Common myeloid progenitor, CD34-positive (primary cell): Measurements from ENCODE around the gene NCAN.
A peak's percentile ranks its signal among the peaks of the same experiment; 100 is the strongest.

Experiments
- CTCF ChIA-PET: fragments of 350-600 bp; sonication (Branson Sonifier 250); formaldehyde crosslinking; loops from one replicate; lab custom pipeline; 2021; ENCODE audit warnings: antibody characterized with exemption; lab: Charles Lee
- POLR2A ChIA-PET: fragments of 350-600 bp; sonication (Branson Sonifier 250); formaldehyde crosslinking; loops from one replicate; lab custom pipeline; 2021; ENCODE audit warnings: antibody characterized with exemption; lab: Charles Lee
- DNase-seq, 3 donors: peaks; one replicate each; pipeline versions ENCODE4 v3.0.0 to v3.0.0-alpha.2; 2013
- H3K27ac ChIP-seq, 2 experiments: 1 replicate in 1 of 2; 2 replicates in 1 of 2; pipeline ENCODE4 v1.7.0; 2013; ENCODE audit warnings: inconsistent platforms in 2 of 2, low read length in 2 of 2, mild to moderate bottlenecking in 2 of 2, low read depth in 1 of 2, moderate library complexity in 1 of 2; ENCODE audit not compliant: severe bottlenecking in 2 of 2, insufficient read depth in 1 of 2, poor library complexity in 1 of 2
- H3K27me3 ChIP-seq, 5 experiments: replicated peaks in 2 of 5; 1 replicate in 3 of 5; 2 replicates in 2 of 5; pipeline versions ENCODE4 v1.6.1 to v1.7.0; 2013; ENCODE audit warnings: low read length in 4 of 5, mild to moderate bottlenecking in 2 of 5, moderate library complexity in 2 of 5, inconsistent platforms in 1 of 5; ENCODE audit not compliant: insufficient read depth in 5 of 5, control insufficient read depth in 4 of 5
- H3K36me3 ChIP-seq, 4 experiments: 1 replicate in 2 of 4; 2 replicates in 2 of 4; pipeline versions ENCODE4 v1.6.1 to v1.7.0; 2013; ENCODE audit warnings: low read length in 3 of 4, control low read depth in 1 of 4, mild to moderate bottlenecking in 1 of 4; ENCODE audit not compliant: control insufficient read depth in 4 of 4, insufficient read depth in 4 of 4
- H3K4me1 ChIP-seq, 4 experiments: 1 replicate in 3 of 4; 2 replicates in 1 of 4; pipeline versions ENCODE4 v1.6.1 to v1.7.1; 2013; ENCODE audit warnings: low read length in 3 of 4, mild to moderate bottlenecking in 3 of 4, control low read depth in 1 of 4, inconsistent platforms in 1 of 4, moderate library complexity in 1 of 4; ENCODE audit not compliant: control insufficient read depth in 4 of 4, insufficient read depth in 4 of 4; ENCODE audit errors: control extremely low read depth in 1 of 4
- H3K4me3 ChIP-seq, 7 experiments: 1 replicate in 4 of 7; 2 replicates in 3 of 7; pipeline versions ENCODE4 v1.5.1 to v1.7.0; 2013; ENCODE audit warnings: mild to moderate bottlenecking in 7 of 7, low read length in 6 of 7, moderate library complexity in 6 of 7, inconsistent platforms in 2 of 7, low read depth in 2 of 7, control low read depth in 1 of 7; ENCODE audit not compliant: insufficient read depth in 4 of 7, control insufficient read depth in 1 of 7; ENCODE audit errors: extremely low read depth in 1 of 7
- H3K9me3 ChIP-seq, 5 experiments: 1 replicate in 4 of 5; 2 replicates in 1 of 5; pipeline versions ENCODE4 v1.6.1 to v1.7.1; 2013; ENCODE audit warnings: low read length in 4 of 5, mild to moderate bottlenecking in 2 of 5, inconsistent platforms in 1 of 5, low read depth in 1 of 5, moderate library complexity in 1 of 5; ENCODE audit not compliant: control insufficient read depth in 4 of 5, insufficient read depth in 2 of 5; ENCODE audit errors: control extremely low read depth in 1 of 5
- WGBS: methylation state at CpG from one replicate; pipeline ENCODE4 v1.1.5; 2013; ENCODE audit not compliant: insufficient coverage; 5-methylcytosine and 5-hydroxymethylcytosine counted together

NCAN gene

DNA sequence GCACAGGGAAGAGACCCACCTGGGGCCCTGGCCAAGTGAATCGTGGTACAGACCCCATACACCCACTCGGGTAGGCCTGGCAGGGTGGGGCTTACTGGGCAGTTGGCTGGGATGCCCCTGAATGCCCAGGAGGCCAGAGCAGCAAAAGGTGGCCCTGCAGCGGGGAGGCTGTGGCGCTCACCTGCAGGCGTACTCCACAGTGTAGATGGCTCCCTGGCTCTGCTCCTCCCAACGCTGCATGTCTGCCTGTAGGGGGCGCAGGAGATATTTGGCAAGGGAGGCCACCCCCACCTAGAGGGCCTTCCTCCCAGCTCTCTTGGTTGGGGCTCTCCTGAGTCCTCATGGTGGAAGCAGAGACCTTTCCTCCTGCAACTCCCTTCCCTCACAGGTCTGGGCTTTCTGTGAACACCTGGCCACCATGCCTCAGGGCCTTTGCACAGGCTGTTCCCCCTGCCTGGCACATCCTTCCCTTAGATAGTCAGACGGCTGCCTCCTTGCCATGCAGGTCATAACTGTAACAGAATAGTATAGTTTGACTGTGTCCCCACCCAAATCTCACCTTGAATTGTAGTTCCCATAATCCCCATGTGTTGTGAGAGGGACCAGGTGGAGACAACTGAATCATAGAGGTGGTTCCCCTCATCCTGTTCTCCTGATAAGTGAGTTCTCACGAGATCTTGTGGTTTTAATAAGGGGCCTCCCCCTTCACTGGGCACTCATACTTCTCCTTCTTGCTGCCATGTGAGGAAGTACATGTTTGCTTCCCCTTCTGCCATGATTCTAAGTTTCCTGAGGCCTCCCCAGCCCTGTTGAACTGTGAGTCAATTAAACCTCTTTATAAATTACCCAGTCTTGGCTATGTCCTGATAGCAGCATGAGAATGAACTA, 25.7 kb upstream of the NCAN start:
- WGBS: 89% methylated on average over 8 of the region's 9 CpGs
- H3K36me3 ChIP-seq: peaks cover 0 to 28% (median 26%) of the 10 kb centered on the region in 4 experiments
- H3K9me3 ChIP-seq: peaks cover 0 to 13% (median 2%) of the 10 kb centered on the region in 5 experiments
- H3K27me3 ChIP-seq: no peaks in the 10 kb centered on the region
- CTCF ChIA-PET: interaction anchor here (0.6 to 6.9 kb wide), 3 partner anchors 9 to 305 kb away, joined by 3 to 39 read pairs (median 3); no protein-coding TSS in a partner anchor
- H3K4me1 ChIP-seq: peaks cover 5 to 14% (median 10%) of the 10 kb centered on the region in 4 experiments
- H3K27ac ChIP-seq: no peak overlapping the region
- peak; percentile 29 to 74 (median 63) for DNase-seq
- POLR2A ChIA-PET: no interaction called here
- no peak overlapping the region for H3K4me3 ChIP-seq

DNA sequence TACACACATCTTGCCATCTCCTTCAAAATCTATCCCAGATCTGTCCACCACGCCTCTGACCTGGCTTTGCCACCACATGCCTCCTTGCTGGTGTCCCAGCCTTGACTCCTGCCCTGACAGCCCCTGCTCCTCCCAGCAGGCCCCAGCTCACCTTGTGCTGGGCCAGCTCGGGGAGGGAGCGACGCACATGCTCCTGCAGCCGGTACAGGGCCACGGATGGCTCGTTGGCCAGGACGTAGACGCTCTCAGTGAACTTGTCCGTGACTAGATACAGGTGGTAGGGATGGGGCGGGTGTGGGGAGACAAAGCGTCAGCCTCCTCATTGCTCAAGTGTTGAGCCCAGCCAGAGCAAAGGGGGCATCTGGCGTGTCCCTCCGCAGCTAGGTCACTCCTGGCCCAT, 25.0 kb upstream of the NCAN start:
- no peak for DNase-seq
- Histone ChIP-seq H3K4me1 (peaks cover 7 to 18% (median 13%) of the 10 kb centered on the region in 4 experiments), H3K9me3 (peaks cover 0 to 13% (median 2%) of the 10 kb centered on the region in 5 experiments), H3K36me3 (peaks cover 0 to 27% (median 20%) of the 10 kb centered on the region in 4 experiments), H3K4me3 (no peak overlapping the region), H3K27me3 (no peaks in the 10 kb centered on the region), H3K27ac (no peak overlapping the region)
- 92% methylated on average over 14 of the region's 14 CpGs for WGBS
- ChIA-PET POLR2A (no interaction called here), CTCF (interaction anchor here (1.0 to 6.9 kb wide), 2 partner anchors 12 to 304 kb away, joined by 3 to 39 read pairs; no protein-coding TSS in a partner anchor)

DNA sequence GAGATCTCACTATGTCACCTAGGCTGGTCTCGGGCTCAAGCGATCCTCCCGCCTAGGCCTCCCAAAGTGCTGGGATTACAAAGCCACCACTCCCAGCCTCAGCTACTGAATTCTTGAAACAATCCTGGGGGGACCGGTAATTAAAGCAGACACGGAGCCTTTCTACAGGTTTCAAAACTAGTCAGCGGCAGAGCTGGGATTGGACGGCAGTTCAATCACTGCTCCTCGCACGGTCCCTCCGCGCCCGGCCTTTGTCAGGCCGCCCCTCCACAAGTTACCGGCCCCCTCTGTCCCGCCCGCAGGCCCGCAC, 20.0 kb upstream of the NCAN start:
- ChIA-PET CTCF (interaction anchor here (1.6 to 3.0 kb wide), 2 partner anchors 10 to 17 kb away, joined by 5 to 19 read pairs; partner anchors contain the start of gene NR2C2AP), POLR2A (interaction anchor here (1.8 kb wide), 1 partner anchor 12 kb away, joined by 4 read pairs; the partner anchor contains the start of gene NR2C2AP)
- peaks cover 0 to 4% (median 2%) of the 10 kb centered on the region in 5 experiments for H3K9me3 ChIP-seq
- no peaks in the 10 kb centered on the region for H3K27me3 ChIP-seq
- DNase-seq: no peak
- peaks cover 9 to 33% (median 21%) of the 10 kb centered on the region in 4 experiments for H3K4me1 ChIP-seq
- H3K27ac ChIP-seq: peak overlapping the region; percentile 97 to 99
- peaks cover 2 to 13% (median 4%) of the 10 kb centered on the region in 4 experiments for H3K36me3 ChIP-seq
- H3K4me3 ChIP-seq: peak overlapping the region; percentile 80 to 99 (median 98)
- 0% methylated on average over 17 of the region's 17 CpGs for WGBS

DNA sequence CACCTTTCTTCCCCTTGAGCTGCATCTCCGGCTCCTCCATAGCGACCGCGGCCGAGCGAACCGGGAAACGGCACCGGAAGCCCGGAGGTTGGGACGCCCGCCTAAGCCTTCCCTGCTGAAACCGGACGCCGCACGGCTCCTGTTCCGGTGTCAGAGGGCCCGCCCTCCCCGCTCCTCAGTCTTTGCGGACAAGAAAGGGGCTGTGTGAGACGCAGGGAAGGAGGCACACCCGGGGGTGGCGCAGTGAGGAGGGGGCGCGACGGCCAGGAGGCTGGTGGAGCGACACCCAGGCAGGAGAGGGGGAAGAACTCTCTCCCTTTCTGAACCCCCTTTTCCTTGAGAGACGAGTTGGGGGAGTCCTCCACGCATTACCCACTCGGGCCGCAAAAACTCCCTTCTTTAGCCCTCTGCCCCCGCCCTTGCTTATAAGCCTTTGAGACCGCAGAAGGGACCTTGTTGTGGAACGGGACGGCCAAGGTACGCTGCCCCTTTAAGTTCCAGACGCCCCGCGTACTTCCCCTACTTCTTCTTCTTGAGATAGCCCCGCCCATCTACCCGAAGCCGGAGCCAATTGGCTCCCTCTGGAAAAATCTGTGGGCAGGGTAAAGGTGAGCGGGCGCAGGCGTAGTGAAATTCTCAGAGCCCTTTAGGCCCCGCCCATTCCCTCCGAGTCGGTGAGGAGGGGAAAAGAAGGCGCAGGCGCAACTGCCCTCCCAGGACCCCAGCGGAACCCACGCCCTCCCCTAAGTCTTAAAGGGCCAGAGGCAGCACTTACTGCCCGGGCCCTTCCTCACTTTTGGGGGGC, 19.5 kb upstream of the NCAN start, which contains the start of the genes BORCS8 and RFXANK:
TSS of gene BORCS8 (minus strand) at position 75 of the 805 bp plus-strand sequence. CDS start at position 40, 35 bp downstream.
TSS of gene RFXANK (plus strand) at position 181 of the 805 bp plus-strand sequence. CDS start 1,689 bp downstream, outside the sequence.
- peak; percentile 99 for DNase-seq
- WGBS: 0% methylated on average over 40 of the region's 53 CpGs
- Histone ChIP-seq H3K27ac (peak within 1 kb of the TSS; percentile 97 to 99), H3K4me3 (peak within 1 kb of the TSS; percentile 80 to 99 (median 98)), H3K36me3 (peaks cover 6 to 15% (median 8%) of the 10 kb centered on the region in 4 experiments), H3K4me1 (peaks cover 9 to 31% (median 21%) of the 10 kb centered on the region in 4 experiments), H3K9me3 (no peaks in the 10 kb centered on the region), H3K27me3 (no peaks in the 10 kb centered on the region)
- POLR2A ChIA-PET: interaction anchor here (1.8 kb wide), 1 partner anchor 11 kb away, joined by 4 read pairs; the partner anchor contains the start of gene NR2C2AP
- CTCF ChIA-PET: interaction anchor here (1.6 to 3.0 kb wide), 2 partner anchors 10 to 18 kb away, joined by 5 to 19 read pairs; partner anchors contain the start of gene NR2C2AP

DNA sequence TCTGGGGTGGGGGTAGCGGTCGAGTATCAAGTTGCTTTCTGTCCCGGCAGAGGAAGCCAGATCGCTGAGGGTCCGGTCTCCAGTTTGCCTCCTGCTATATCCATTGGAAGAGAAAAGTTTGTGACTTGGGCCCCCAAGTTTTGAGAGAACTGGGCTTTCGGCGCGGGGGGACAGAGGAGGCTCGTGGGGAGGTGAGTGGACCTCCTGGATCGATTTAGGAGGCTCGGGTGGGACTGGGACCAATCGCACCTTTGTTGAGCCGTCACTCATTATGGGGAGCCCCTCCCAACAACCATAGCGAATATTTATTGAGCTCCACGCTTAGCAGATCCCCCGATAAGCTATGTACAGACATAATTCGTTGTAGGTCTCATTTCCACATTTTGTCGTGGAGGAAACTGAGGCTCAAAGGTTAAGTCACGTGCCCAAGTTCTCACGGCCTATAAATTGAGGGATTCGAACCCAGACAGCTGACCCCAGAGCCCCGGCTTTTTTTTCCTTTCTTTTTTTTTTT, 18.8 kb upstream of the NCAN start:
- ChIA-PET POLR2A (interaction anchor here (1.8 kb wide), 1 partner anchor 10 kb away, joined by 4 read pairs; the partner anchor contains the start of gene NR2C2AP), CTCF (interaction anchor here (3.0 kb wide), 1 partner anchor 9 kb away, joined by 19 read pairs; the partner anchor contains the start of gene NR2C2AP)
- peak in 2 of 3 donors; percentile 47 to 63 for DNase-seq
- 0% methylated on average over 12 of the region's 22 CpGs for WGBS
- Histone ChIP-seq H3K4me1 (peaks cover 9 to 31% (median 21%) of the 10 kb centered on the region in 4 experiments), H3K9me3 (no peaks in the 10 kb centered on the region), H3K4me3 (peak overlapping the region; percentile 80 to 99 (median 95)), H3K27me3 (no peaks in the 10 kb centered on the region), H3K27ac (peak overlapping the region; percentile 40 to 99), H3K36me3 (peaks cover 6 to 18% (median 10%) of the 10 kb centered on the region in 4 experiments)

DNA sequence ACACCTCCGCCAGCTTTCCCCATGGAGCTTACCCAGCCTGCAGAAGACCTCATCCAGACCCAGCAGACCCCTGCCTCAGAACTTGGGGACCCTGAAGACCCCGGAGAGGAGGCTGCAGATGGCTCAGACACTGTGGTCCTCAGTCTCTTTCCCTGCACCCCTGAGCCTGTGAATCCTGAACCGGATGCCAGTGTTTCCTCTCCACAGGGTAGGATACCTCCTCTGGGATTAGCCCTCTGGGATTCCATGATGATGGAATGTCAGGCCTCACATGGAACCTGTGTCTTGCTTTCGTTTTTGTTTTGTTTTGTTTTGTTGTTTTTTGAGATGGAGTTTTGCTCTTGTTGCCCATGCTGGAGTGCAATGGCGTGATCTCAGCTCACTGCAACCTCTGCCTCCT, 17.8 kb upstream of the NCAN start:
- peak overlapping the region in 4 of 7 experiments; percentile 4 to 99 (median 76) for H3K4me3 ChIP-seq
- ChIA-PET CTCF (interaction anchor here (0.8 to 3.0 kb wide), 2 partner anchors 8 to 19 kb away, joined by 4 to 19 read pairs; partner anchors contain the start of gene NR2C2AP), POLR2A (no interaction called here)

More for the DNA sequence above, 17.8 kb upstream of the NCAN start:
- no peak overlapping the region for H3K27ac ChIP-seq
- H3K36me3 ChIP-seq: peaks cover 15 to 27% (median 18%) of the 10 kb centered on the region in 4 experiments
- peaks cover 9 to 31% (median 21%) of the 10 kb centered on the region in 4 experiments for H3K4me1 ChIP-seq
- WGBS: 100% methylated on average over 4 of the region's 5 CpGs
- no peaks in the 10 kb centered on the region for H3K9me3 ChIP-seq
- no peaks in the 10 kb centered on the region for H3K27me3 ChIP-seq
- DNase-seq: no peak
